Measurements from ENCODE around the gene AKR1B1. TPM values are rescaled to one million over a fixed set of nuclear protein-coding genes. Genes with fewer than 3 reads are reported as not detected.

Gene AKR1B1
- total RNA-seq, 4 donors from 2014 or later = 44.6 to 55.2 (median 52.5) TPM

DNA sequence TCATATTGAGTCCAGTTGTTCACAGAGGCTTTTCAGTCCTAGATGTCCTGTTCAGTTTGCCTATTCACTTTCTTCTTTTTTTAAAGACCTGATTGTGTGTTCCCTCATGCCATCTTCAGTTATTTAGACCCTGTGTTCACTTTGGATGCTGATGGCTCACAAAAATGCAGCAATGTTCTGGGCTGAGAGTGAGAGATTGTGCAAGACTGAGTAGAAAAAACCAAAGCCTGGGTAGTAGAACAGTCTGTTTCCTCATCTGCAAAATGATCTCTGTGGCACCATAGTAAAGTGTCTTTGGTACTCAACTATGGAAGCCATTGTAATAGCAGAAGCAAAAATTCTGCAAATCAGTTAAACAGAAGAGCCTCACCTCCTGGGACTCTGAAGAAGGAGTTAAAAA is 43.2 kb downstream of the AKR1B1 start:
- TF ChIP-seq POLR2AphosphoS5 (IDR thresholded peaks at IDR 0.05) (no peak), POLR2A (IDR thresholded peaks at IDR 0.05; ENCODE audit: low read depth) (no peak), EP300 (IDR thresholded peaks at IDR 0.05) (no peak), CTCF (IDR thresholded peaks at IDR 0.05) (no peak)
- no peaks in the 10 kb centered on the region for H3K36me3 ChIP-seq
- intact Hi-C loops (cut with DNase I) = no loop called here

GRCh38 chr7:134414109-134414508 is 44.8 kb downstream of the AKR1B1 start:
- no peak for TF ChIP-seq POLR2A (IDR thresholded peaks at IDR 0.05; ENCODE audit: low read depth)
- TF ChIP-seq EP300 (IDR thresholded peaks at IDR 0.05) = no peak
- TF ChIP-seq POLR2AphosphoS5 (IDR thresholded peaks at IDR 0.05) = no peak
- TF ChIP-seq CTCF (IDR thresholded peaks at IDR 0.05) = no peak
- Histone ChIP-seq H3K27ac (replicated peaks in 1 of 4) (no peak overlapping the region), H3K36me3 (no peaks in the 10 kb centered on the region), H3K4me1 (no peaks in the 10 kb centered on the region), H3K4me3 (no peak overlapping the region), H3K9me3 (no peaks in the 10 kb centered on the region), H3K27me3 (peaks cover 0 to 7% (median 0%) of the 10 kb centered on the region in 4 donors)
- intact Hi-C loops (cut with DNase I) = no loop called here
- no peak for DNase-seq (ENCODE audit: extremely low spot score)
- WGBS = 60% methylated on average over 4 of the region's 4 CpGs

More for the DNA sequence above, 43.2 kb downstream of the AKR1B1 start:
- peaks cover 0 to 7% (median 0%) of the 10 kb centered on the region in 4 donors for H3K27me3 ChIP-seq
- no peaks in the 10 kb centered on the region for H3K9me3 ChIP-seq
- H3K4me3 ChIP-seq = no peak overlapping the region
- no peak overlapping the region for H3K27ac ChIP-seq (replicated peaks in 1 of 4)
- DNase-seq (ENCODE audit: extremely low spot score) = no peak
- peaks cover 0 to 3% (median 0%) of the 10 kb centered on the region in 4 donors for H3K4me1 ChIP-seq

GRCh38 chr7:134407311-134407710 is 51.6 kb downstream of the AKR1B1 start:
- H3K9me3 ChIP-seq = no peaks in the 10 kb centered on the region
- H3K27ac ChIP-seq (replicated peaks in 1 of 4) = no peak overlapping the region
- intact Hi-C loops (cut with DNase I) = no loop called here
- H3K36me3 ChIP-seq = no peaks in the 10 kb centered on the region
- no peaks in the 10 kb centered on the region for H3K4me1 ChIP-seq
- H3K4me3 ChIP-seq = no peak overlapping the region
- DNase-seq (ENCODE audit: extremely low spot score) = no peak
- TF ChIP-seq POLR2AphosphoS5 (IDR thresholded peaks at IDR 0.05) (no peak), POLR2A (IDR thresholded peaks at IDR 0.05; ENCODE audit: low read depth) (no peak), EP300 (IDR thresholded peaks at IDR 0.05) (no peak), CTCF (IDR thresholded peaks at IDR 0.05) (no peak)
- peaks cover 0 to 10% (median 0%) of the 10 kb centered on the region in 4 donors for H3K27me3 ChIP-seq
- WGBS = 75% methylated on average over 3 of the region's 3 CpGs

GRCh38 chr7:134406431-134406830 is 52.5 kb downstream of the AKR1B1 start:
- H3K4me1 ChIP-seq = no peaks in the 10 kb centered on the region
- WGBS = 32% methylated on average over 2 of the region's 2 CpGs
- H3K4me3 ChIP-seq = no peak overlapping the region
- no peak for DNase-seq (ENCODE audit: extremely low spot score)
- no peaks in the 10 kb centered on the region for H3K9me3 ChIP-seq
- intact Hi-C loops (cut with DNase I) = no loop called here
- no peaks in the 10 kb centered on the region for H3K36me3 ChIP-seq
- no peak overlapping the region for H3K27ac ChIP-seq (replicated peaks in 1 of 4)
- H3K27me3 ChIP-seq = peaks cover 0 to 10% (median 0%) of the 10 kb centered on the region in 4 donors
- TF ChIP-seq POLR2AphosphoS5 (IDR thresholded peaks at IDR 0.05) (no peak), EP300 (IDR thresholded peaks at IDR 0.05) (no peak), POLR2A (IDR thresholded peaks at IDR 0.05; ENCODE audit: low read depth) (no peak), CTCF (IDR thresholded peaks at IDR 0.05) (no peak)

GRCh38 chr7:134405299-134405698 is 53.6 kb downstream of the AKR1B1 start:
- TF ChIP-seq CTCF (IDR thresholded peaks at IDR 0.05) = no peak
- no peak for TF ChIP-seq POLR2AphosphoS5 (IDR thresholded peaks at IDR 0.05)
- TF ChIP-seq EP300 (IDR thresholded peaks at IDR 0.05) = no peak
- TF ChIP-seq POLR2A (IDR thresholded peaks at IDR 0.05; ENCODE audit: low read depth) = no peak
- Histone ChIP-seq H3K4me1 (no peaks in the 10 kb centered on the region), H3K27me3 (peaks cover 0 to 10% (median 0%) of the 10 kb centered on the region in 4 donors), H3K27ac (replicated peaks in 1 of 4) (no peak overlapping the region), H3K9me3 (no peaks in the 10 kb centered on the region), H3K36me3 (no peaks in the 10 kb centered on the region), H3K4me3 (no peak overlapping the region)
- intact Hi-C loops (cut with DNase I) = no loop called here
- DNase-seq (ENCODE audit: extremely low spot score) = no peak
- WGBS = 79% methylated on average over 3 of the region's 3 CpGs
